GDM1 (cell line): ENCODE measurements around the gene ITGA4.
A peak's percentile ranks its signal among the peaks of the same experiment; 100 is the strongest.

Experiments
- DNase-seq: peaks from one replicate; lab custom pipeline; 2025; lab: John Stamatoyannopoulos, UW

The ITGA4 gene

GRCh38 chr2:181575024-181575649, 118.0 kb downstream of the ITGA4 start:
- no peak for DNase-seq

GRCh38 chr2:181575650-181576025, 118.5 kb downstream of the ITGA4 start:
- DNase-seq: peak; percentile 21

GRCh38 chr2:181576431-181576830, 119.2 kb downstream of the ITGA4 start:
- no peak for DNase-seq

- no peak for DNase-seq
These were observed 121.6 kb downstream of the ITGA4 start for GRCh38 chr2:181578829-181579228.

GRCh38 chr2:181581534-181581933, 124.3 kb downstream of the ITGA4 start:
- DNase-seq: no peak

GRCh38 chr2:181585732-181586131, 128.5 kb downstream of the ITGA4 start:
- DNase-seq: no peak
